DND-41 (cell line): ENCODE results near the gene FBXW11.

Experiments used
- CTCF ChIP-seq: IDR thresholded peaks from 2 replicates; pipeline ENCODE4 v1.5.1; 2012; ENCODE audit warnings: borderline replicate concordance, low read length, moderate library complexity, mild to moderate bottlenecking; ENCODE audit not compliant: poor library complexity, severe bottlenecking; ENCODE audit errors: extremely low read depth
- EZH2 ChIP-seq: IDR thresholded peaks from 3 replicates; pipeline ENCODE4 v1.6.1; 2012; ENCODE audit warnings: borderline replicate concordance, low read depth, mild to moderate bottlenecking, moderate library complexity, low read length, inconsistent platforms; ENCODE audit not compliant: severe bottlenecking

- no peak for TF ChIP-seq CTCF
- no peak for TF ChIP-seq EZH2
Measured at GRCh38 chr5:171841984-171842776, 164.3 kb downstream of the FBXW11 start.
